Measurements from ENCODE around the gene SGSH.

Gene SGSH

GRCh38 chr17:80220054-80220735 is at the start of gene SGSH, which contains the start of gene SLC26A11:
Gene SGSH (minus strand): TSS chr17:80220333. CDS start chr17:80220313, 20 bp downstream.
Gene SLC26A11 (plus strand): TSS chr17:80220427. CDS start chr17:80221561, 1,134 bp downstream.
- FAIRE-seq (no peak), DNase-seq (ENCODE audit: insufficient read length, low spot score) (peak; percentile 99)
- TF ChIP-seq CTCF (IDR thresholded peaks at IDR 0.05; ENCODE audit: insufficient read depth, missing control alignments) = no peak

DNA sequence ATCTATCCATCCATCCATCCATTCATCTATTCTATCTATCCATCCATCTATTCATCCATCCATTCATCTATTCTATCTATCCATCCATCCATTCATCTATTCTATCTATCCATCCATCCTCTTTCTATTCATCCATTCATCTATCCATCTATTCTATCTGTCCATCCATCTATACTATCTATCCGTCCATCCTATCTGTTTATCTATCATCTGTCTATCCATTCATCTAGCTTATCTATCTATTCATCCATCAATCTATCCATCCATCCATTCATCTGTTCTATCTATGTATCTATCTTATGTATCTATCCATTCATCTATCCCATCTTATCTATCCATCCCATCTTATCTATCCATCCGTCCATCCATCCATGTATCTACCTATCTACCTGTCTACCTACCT is 49.3 kb upstream of the SGSH start:
- no peak for TF ChIP-seq CTCF (IDR thresholded peaks at IDR 0.05; ENCODE audit: insufficient read depth, missing control alignments)
- FAIRE-seq (no peak), DNase-seq (ENCODE audit: insufficient read length, low spot score) (no peak)

GRCh38 chr17:80268427-80268826 is 48.3 kb upstream of the SGSH start:
- TF ChIP-seq CTCF (IDR thresholded peaks at IDR 0.05; ENCODE audit: insufficient read depth, missing control alignments) = no peak
- no peak for FAIRE-seq
- no peak for DNase-seq (ENCODE audit: insufficient read length, low spot score)

DNA sequence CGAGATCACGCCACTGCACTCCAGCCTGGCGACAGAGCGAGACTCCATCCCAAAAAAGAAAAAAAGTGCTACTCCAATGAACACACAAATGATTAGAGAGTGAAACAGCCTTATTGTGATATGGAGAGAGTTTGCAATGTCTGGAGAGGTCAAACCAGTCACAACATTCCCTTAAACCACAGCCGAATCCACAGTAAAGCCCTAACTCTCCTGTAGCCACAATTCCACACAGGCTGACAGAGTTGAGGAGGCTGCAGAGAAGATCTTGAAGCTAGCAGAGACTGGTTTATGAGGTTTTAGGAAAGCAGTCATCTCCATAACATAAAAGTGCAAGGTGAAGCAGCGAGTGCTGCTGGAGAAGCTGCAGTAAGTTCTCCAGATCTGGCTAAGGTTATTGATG is 47.3 kb upstream of the SGSH start:
- no peak for TF ChIP-seq CTCF (IDR thresholded peaks at IDR 0.05; ENCODE audit: insufficient read depth, missing control alignments)
- DNase-seq (ENCODE audit: insufficient read length, low spot score) = no peak
- no peak for FAIRE-seq

- DNase-seq (ENCODE audit: insufficient read length, low spot score) (no peak), FAIRE-seq (no peak)
- no peak for TF ChIP-seq CTCF (IDR thresholded peaks at IDR 0.05; ENCODE audit: insufficient read depth, missing control alignments)
Measured at GRCh38 chr17:80265205-80266068, 45.3 kb upstream of the SGSH start.

GRCh38 chr17:80264205-80265075 is 44.3 kb upstream of the SGSH start:
- FAIRE-seq (no peak), DNase-seq (ENCODE audit: insufficient read length, low spot score) (no peak)
- no peak for TF ChIP-seq CTCF (IDR thresholded peaks at IDR 0.05; ENCODE audit: insufficient read depth, missing control alignments)

All from D721Med (cell line).